Measurements from ENCODE around the gene PAQR8.

The PAQR8 gene

DNA sequence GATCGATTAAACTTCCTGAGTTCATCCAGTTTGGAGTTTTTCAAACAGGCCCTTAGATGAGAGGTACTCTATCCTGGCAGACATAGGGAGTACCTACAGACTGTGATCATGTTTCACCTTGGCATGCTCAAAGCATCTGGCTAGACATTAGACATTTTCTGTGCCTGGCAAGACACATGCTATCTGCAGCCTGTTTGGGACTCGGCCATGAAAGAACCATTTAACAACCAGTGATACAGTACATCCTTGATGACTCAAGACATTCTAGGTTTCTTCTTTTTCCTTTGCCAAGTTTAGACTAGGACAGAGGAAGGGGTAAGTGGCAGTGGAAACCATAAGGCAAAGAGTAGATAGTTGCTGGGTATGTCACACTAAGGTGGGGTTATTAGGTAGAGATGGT lies 15.4 kb upstream of the PAQR8 start:
- FAIRE-seq: no peak
- DNase-seq (ENCODE audit: insufficient read length, low spot score): no peak
- TF ChIP-seq, protein P1, sequence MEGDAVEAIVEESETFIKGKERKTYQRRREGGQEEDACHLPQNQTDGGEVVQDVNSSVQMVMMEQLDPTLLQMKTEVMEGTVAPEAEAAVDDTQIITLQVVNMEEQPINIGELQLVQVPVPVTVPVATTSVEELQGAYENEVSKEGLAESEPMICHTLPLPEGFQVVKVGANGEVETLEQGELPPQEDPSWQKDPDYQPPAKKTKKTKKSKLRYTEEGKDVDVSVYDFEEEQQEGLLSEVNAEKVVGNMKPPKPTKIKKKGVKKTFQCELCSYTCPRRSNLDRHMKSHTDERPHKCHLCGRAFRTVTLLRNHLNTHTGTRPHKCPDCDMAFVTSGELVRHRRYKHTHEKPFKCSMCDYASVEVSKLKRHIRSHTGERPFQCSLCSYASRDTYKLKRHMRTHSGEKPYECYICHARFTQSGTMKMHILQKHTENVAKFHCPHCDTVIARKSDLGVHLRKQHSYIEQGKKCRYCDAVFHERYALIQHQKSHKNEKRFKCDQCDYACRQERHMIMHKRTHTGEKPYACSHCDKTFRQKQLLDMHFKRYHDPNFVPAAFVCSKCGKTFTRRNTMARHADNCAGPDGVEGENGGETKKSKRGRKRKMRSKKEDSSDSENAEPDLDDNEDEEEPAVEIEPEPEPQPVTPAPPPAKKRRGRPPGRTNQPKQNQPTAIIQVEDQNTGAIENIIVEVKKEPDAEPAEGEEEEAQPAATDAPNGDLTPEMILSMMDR (IDR thresholded peaks at IDR 0.05; ENCODE audit: insufficient read depth, missing control alignments): no peak

DNA sequence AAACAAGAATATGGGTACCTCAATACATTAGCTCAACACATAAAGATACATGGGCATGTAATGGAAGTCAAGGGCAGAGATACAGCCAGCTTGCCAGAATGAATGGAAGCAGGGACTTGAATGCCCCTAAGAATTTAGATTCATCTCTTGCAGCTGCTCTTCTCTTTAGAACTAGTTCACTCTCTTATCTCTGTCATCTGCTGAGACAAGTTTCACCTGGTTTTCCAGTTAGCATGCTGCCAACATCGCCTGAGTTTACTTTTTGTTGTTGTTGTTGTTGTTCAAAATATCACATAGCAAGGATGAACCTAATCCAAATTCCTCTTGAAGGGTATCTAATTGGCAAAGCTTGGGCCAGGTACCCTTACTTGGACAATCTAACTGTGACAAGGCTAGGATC lies 14.1 kb upstream of the PAQR8 start:
- TF ChIP-seq, protein P1 (IDR thresholded peaks at IDR 0.05; ENCODE audit: insufficient read depth, missing control alignments): no peak
- no peak for DNase-seq (ENCODE audit: insufficient read length, low spot score)
- FAIRE-seq: no peak

DNA sequence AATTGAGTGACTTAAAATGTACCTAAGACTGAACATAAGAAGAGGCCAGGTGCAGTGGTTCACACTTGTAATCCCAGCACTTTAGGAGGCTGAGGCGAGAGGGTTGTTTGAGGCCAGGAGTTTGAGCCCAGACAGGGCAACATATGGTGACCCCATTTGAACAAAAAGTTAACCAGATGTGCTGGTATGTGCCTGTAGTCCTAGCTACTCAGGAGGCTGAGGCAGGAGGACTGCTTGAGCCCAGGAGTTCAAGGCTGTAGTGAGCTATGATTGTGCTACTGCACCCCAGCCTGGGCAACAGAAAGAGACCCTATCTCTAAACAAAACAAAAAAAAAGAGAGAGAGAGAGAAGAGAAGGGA lies 10.1 kb upstream of the PAQR8 start:
- DNase-seq (ENCODE audit: insufficient read length, low spot score) (no peak), FAIRE-seq (no peak)
- TF ChIP-seq, protein P1 (IDR thresholded peaks at IDR 0.05; ENCODE audit: insufficient read depth, missing control alignments): no peak

DNA sequence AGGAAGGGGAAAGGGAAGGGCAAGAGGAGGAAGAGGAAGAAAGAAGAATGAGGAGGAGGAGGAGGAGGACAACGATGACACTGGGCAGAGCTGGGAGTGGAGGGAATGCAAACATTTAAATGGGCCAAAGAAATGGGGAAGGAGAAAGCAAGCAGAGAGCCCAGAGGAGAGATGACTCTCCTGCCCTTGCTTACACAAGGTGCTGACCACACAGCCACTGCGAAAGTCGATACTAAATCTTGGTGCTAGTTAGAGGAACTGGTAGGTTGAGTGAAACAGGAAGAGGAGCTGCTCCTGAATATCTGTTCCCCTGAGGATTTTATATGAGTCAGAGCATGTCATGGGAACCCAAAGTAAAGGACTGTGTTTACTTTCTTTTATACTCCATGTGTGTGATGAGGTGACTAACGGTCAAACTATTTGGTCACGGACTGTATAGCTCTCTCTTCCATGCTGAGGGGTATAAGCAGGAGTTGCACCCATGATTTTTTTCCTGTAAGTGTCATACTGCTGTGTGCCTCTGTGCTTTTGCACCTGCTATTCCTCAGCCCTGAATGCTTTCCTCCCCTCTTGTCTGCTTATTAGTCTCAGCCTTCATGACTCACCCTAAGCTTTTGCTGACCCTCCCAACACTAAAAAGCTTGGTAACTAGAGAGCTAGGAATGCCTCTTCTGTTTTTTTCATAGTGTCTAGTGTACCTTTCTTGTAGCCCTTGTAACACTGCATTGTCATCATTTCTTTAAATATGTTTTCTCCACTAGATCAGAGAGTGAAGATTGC lies 9.5 kb upstream of the PAQR8 start:
- TF ChIP-seq, protein P1 (IDR thresholded peaks at IDR 0.05; ENCODE audit: insufficient read depth, missing control alignments): no peak
- no peak for FAIRE-seq
- no peak for DNase-seq (ENCODE audit: insufficient read length, low spot score)

DNA sequence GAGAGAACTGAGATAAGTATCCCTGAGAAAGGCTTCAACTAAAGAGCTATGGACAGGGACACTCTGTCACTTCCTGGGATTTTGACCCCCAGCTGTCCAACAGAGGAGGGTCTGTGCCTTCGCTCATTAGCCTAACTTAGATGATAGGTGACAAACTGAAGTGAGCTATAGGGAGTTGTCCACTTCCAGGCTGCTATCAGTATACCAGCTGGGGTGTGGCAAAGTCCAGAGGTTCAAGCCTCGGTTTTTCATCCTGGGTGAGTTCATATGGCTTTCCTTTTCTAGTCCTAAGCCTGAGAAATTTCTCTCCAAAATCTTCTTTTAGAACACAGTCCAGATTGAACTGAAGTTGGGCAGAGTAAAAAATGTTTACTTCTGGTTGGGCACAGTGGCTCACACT lies 5.9 kb upstream of the PAQR8 start:
- DNase-seq (ENCODE audit: insufficient read length, low spot score) (no peak), FAIRE-seq (no peak)
- TF ChIP-seq, protein P1 (IDR thresholded peaks at IDR 0.05; ENCODE audit: insufficient read depth, missing control alignments): no peak

DNA sequence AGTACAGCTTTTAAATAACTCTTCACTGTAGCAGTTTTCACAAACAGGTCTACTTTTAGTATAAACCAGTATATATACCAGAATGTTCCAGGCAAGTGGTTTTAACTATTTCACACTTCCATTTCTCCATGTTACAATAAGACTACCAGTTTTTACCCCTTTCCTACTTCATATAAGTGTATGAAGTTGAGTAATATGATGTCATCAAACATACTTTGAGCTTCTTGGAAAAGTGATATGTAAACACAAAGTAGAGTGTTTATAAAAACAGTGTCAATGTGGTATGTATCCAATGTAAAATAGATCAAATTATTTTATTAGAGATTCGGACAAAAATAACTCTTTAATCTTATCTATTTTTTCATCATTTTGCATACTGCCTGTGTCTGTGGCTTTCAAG lies 2.5 kb upstream of the PAQR8 start:
- DNase-seq (ENCODE audit: insufficient read length, low spot score): no peak
- FAIRE-seq: no peak
- TF ChIP-seq, protein P1 (IDR thresholded peaks at IDR 0.05; ENCODE audit: insufficient read depth, missing control alignments): no peak

DNA sequence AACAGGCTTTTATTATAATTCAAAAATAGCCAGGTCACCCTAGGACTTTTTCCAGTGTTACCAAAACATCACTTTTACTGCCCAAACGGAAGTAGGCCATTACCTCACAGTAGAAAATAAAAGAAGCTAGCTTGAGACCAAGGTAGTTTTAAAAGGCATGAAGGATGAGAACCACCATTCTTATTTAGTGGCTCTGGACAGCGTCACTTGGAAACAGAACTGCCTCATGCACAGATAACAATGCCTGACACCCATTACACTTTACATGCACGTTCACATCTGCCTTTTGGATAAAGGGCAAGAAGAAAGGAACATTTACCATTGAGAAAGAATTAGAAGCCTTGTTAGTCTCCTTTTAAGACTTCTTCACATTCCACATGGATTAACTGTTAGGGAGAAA lies 1.9 kb upstream of the PAQR8 start:
- TF ChIP-seq, protein P1 (IDR thresholded peaks at IDR 0.05; ENCODE audit: insufficient read depth, missing control alignments): no peak
- FAIRE-seq: no peak

More for the DNA sequence above, 1.9 kb upstream of the PAQR8 start:
- DNase-seq (ENCODE audit: insufficient read length, low spot score): no peak
